GM19467 (cell line): ENCODE measurements around the gene ARPIN.
"Not testable (repeated sequence)": the region's sequence is repeated elsewhere in the genome, so short reads cannot be mapped to it uniquely, and the experiment has no call there.

Source experiments
- ATAC-seq: cut with Tn5 transposase; IDR thresholded peaks from one replicate; pipeline ENCODE4 v1.9.1; 2021; ENCODE audit warnings: mild to moderate bottlenecking, moderate library complexity; ENCODE audit not compliant: unreplicated experiment

ARPIN gene

DNA sequence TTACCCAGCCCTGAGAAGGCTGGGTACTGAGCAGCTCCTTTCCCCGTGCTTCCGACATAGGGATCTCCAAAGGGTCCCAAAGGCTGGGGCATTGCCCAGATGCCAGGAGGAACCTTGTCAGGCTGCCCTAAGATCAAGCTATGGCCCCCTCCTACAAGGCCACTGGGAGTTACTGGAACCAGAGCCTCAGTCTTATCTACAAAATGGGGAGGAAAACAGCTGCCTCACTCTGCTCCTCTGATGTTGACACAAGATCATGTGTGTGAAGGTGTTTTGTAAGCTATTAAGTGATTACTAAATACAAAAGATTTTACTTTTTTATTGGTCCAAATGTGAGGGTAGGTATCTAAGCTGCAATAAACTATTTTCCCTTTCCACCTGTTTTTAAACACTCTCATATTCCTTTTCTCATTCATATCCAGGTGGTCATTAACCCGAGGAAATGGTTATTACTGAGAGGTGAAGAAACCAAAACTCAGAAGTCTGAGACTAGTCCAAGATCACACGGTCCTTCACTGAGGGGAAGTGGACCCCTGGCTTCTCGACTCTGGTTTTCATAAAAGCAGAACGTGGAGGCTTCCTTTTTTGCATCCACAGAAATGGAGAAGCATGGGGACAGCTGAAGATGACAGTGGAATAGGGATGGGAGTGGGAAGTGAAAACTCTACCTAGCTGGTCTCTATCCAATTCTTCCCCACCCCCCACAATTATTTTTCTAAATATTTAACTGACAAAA lies 1.7 kb downstream of the ARPIN start:
- ATAC-seq = no peak

DNA sequence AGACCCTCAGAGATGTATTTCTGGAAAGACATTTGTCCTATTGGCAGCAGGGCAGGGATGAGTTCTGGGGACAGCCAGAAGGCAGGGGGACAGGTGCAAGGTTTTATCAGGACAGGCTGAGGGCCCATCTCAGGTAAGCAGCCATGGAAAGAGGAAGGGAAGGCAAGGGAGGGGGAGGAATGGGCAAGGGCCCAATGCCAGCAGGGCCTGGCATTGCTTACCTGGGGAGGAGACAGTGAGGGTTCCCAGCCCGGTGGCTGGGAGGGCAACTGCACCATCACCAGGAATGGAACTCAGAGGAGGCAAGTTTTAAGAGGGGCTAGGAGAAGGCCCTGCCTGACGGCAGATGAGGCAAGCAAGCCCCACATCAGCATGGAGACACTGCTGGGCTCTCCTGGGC lies 3.1 kb downstream of the ARPIN start:
- no peak for ATAC-seq

DNA sequence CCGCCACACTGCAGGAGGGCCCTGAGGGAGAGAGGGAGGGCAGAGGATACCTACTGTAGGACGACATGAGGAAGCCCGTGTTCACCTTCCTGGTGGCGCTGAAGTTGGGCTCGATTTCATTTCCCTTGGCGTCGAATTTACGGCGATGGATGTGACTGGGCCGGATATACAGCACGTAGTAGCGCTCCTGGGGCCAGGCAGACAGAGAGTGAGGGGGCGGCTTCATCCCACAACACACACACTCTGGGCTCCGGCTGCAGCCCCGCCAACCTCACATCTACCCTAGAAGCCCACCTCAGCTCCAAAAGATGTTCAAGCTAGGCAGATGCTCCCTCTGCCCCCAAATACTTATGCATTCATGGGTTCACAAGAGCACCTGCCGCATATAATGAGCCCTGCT lies 4.5 kb downstream of the ARPIN start:
- no peak for ATAC-seq

DNA sequence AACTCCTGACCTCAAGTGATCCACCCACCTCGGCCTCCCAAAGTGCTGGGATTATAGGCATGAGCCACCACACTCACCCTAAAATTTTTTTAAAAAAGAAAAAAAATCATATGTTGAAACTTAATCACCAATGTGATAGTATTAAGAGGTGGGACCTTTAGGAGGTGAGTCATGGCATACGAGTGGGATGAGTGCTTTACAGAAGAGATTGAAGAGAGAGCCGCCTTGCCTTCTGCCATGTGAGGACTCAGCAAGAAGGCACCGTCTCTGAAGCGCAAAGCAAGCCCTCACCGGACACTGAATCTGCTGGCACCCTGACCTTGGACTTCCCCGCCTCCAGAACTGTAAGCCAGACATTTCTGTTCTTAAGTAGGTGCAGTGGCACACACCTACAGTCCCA lies 5.5 kb downstream of the ARPIN start:
- ATAC-seq = no peak

DNA sequence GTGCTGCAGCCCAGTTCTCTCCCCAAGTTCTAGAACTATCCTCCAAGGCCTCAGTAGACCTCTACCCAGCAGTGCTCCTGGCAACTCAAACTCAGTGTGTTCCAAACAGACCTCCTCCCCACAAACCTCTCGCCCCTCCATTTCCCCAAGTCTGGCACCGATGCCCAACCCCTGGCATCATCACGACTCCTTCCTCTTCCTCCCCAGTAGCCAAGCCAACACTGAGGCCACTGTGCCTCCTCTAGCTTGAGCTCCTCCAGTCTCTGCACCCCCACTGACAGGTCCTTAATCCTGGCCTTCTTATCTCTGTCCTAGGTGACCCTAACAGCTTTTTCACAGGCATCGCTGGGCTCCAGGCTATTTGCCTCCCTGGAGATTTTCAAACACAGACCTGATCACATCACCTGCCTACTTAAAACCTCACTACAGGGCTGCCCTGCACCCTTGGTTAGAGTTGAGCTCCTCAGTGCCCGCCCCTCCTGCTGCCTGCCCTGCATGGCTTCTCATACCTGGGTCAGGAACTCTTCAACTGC lies 6.8 kb downstream of the ARPIN start:
- ATAC-seq = no peak

DNA sequence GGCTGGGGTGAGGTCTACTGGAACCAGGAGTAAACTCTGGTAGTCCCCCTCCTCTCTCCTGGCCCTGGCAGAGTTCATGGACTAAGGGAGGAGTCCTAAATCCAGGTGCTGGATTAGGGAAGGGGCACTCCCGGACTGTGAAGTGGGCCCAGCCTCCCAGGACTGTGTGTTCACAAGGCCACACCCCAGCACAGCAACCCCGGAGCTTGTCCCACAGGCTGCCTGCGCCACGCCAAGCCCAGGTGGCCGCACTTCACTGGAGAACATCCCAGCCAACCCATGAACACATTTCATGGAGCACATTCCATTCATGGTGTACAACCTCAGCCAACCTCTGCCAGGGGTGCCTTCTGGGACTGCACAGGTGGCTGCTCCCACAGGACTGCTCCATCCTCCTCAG lies 8.2 kb downstream of the ARPIN start:
- ATAC-seq = no peak

DNA sequence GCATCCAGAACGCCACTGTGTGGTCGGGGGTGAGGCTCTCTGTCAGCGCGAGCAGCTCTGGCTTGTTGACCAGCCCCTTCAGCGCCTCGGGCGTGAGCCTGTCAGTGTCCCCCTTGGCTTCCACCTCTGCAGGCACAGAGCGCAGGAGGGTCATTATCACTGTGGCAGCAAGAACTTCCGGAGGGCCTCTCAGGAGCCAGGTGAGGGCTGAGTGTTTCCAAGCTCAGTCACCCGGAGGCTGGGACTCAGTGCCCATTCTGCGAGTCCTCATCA lies 9.0 kb downstream of the ARPIN start:
- no peak for ATAC-seq

DNA sequence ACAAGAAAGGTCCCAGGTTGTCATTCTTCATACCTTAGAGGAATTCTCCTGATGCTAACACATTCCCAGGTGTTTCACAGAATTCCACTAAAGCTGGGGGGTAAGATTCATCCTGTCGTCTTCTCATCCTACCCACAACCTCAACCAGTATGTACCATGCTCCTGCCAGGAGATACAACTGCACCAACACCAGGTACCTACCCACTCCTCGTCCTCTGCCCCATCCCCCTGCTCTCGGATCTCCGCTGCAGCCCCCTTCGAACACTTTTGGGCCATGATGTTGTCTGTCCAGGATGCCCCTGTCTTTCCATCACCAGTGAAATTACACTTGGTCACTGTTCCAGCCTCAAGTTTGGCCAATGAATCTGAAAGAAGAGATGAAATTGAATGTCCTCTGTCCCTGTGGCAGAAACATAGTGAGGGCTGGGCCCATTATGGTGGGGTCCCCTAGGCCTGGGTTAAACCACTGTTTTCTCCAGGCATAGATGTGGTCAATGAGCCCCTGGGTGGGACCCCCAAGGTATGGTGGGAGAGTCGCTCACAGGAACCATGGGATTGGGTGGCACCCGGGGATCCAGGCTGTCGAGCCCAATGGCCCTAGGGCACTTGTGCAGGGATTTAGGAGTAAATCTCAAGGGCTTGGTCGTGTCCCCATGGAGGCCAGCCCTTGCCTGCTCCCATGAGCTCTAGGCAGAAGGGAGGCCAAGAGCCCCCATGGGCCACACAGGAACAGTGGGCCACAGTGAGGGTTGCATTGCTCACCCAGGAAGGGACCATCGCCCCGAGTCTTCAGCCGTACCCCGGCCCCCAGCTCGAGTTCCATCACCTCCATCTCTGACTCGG lies 9.5 kb downstream of the ARPIN start:
- ATAC-seq = no peak

DNA sequence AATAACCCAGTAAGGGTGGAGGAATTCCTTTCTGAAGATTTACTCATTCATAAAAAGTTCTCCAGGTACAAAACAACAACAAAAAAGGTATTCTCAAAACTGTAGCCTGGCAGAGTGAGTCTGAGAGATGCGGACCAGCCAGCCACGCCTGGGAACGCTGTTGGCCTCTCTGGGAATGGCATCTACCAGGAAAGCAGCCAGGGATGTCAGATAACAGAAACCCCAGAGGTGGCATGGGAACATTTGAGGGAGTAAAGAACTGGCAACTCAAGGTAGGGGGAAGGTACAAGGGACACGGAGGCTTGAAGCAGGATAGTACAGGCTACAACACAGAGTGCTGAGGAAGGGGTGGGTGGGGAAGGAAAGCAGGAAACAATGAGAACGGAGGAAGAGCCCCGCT lies 11.9 kb downstream of the ARPIN start:
- ATAC-seq = no peak

DNA sequence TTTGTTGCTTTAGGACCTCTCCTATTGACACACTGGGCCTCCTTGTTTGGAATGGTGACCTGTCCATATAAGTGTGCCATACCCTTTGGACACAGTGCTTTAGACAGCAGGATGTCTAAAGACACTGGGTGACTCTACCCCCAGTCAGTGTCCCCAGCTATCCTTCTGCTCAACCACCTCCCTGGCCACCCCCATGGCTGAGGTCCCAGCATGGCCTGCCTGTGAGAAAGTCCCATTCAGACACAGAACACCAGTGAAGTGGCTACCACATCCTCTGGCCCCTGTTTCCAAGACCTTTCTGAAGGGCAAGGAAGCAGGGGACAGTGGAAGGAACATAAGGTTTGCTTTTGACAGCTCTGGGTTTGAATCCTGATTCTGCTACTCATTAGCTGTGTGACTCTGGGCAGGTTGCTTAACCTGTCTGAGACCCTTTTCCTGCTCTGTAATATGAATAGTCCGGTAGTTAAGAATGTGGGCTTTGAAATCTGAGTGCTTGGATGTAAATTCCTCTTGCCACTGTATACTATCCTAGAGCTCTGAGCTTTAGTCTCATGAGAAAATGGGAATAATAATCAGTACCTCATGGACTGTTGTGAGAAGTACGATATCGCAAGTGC lies 12.7 kb downstream of the ARPIN start:
- ATAC-seq = no peak

DNA sequence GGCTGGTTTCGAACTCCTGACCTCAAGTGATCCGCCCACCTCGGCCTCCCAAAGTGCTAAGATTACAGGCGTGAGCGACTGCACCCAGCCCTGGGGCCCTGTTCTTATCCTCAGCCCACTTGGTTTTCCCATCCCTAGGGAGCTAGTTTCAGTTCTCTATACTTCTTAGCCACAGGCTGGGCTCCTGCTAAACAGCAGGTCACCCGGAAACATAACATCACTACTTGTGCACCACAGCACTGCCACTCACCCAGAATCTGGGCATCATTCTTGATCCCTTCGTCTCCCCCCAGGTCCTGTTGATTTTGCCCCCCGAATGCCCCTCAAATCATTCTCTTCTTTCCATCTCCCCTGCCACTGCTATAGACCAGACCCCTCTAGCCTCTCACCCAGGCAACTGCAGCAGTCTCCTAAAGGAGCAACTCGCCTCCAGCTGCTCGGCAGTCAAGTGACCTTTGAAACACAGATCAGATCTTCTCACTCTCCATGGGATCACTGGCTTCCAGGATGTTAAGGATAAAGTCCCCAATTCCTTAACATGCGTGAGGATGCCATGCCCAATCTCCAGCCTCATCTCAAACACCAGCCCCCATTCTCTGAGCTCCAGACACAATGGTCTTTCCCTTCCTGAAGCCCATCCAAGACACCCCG lies 13.3 kb downstream of the ARPIN start:
- ATAC-seq = no peak

DNA sequence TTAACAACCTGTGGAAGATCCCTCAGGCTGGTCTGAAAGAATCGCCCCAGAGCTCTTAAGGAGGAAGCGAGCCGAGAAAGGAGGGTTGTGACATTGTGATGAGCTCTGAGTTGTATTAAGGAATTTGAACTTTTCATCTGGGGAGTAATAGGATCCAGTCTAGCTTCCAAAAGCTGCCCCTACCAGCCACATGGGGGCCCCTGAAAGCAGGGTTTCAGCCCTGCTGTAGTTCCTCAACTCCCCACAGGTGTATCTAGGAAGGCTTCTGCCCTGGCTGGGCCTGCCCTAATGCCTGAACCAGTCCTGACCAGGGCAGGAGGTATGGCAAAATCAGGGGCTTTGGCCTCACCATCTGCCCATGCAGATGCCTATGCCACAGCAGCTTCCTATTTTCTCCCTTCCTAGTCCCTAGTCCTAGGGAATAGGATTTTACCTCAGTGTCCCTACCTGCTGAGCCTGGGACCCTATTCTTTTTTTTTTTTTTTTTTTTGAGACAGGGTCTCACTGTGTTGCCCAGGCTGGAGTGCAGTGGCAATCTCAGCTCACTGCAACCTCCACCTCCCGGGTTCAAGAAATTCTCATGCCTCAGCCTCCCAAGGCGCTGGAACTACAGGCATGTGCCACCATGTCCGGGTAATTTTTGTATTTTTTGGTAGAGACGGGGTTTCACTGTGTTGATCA lies 14.0 kb downstream of the ARPIN start:
- ATAC-seq = no peak

DNA sequence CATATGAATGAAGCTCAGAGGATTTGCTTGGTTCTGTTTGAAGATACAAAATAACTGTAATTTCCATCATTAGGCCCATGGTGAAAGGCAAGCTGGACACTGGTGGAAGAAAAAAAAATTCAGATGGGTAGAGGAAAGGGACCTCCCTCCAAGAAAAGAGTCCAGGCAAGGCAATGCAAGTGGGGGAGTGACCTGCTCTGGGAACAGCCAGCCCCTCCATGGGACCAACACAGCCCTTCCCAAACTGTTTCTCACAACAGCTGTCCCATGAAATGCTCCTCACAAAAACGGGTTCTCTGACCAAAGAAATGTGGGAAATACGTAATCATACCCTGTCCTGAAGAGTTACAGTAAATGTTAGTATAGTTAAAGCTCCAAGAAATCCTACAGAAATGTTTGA lies 14.6 kb downstream of the ARPIN start:
- ATAC-seq = no peak

DNA sequence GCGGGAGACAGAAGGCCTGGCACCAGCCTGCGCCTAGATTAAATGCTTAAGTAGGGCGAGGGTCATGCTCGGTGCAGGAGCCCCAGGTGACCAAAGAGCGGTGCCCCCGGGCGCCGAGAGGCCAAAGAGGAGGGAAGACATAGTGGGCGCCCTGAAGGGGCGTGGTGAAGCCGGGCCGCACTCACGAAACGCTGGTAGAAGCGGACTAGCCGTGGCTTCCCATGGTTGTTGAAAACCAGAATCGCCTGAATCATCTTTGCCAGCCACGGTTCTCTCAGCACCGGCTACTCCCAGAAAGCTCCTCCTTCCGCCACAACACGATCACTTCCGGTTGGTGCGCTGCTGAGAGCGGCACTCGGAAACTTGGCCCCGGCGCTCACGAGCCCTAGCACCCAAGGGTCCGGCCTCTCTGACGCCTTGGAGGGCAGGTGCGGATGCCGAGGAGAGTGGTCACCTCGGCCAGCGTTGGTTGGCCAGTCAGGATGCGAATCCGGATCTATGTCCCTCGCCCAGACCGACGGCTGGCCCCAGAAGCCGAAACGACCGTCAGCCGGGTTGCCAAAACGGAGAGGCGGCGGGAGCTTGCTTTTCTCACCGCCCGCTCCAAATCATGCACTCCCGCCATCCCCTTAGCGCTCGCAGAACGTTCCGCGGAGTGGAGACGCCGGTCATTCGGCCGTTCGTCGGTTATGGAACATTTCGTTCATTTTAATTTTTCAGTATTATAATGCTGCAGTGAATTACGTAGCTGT lies 18.9 kb downstream of the ARPIN start, which contains the start of gene AP3S2:
TSS of gene AP3S2 (minus strand) at position 299 of the 752 bp plus-strand sequence. CDS start at position 254, 45 bp downstream.
- ATAC-seq = peak; percentile 84

DNA sequence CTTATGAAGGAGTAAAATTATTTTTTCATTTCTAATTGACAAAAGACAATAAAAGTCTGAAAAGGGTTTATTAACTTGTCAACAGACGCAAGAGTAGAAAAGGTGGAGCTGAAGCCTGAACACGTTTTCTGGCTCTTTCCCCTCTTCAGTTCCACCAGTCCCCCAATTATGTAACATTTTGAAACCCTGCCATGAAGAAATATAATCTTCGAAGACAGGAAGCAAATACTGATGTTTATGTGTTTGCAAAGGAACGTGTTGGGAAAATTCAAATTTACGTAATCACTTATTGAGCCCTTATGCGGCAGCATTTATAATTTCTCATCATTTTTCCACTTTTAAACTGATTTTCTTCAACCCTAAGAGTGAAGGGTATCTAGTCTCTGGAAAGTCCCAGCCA lies 19.7 kb downstream of the ARPIN start:
- no peak for ATAC-seq

DNA sequence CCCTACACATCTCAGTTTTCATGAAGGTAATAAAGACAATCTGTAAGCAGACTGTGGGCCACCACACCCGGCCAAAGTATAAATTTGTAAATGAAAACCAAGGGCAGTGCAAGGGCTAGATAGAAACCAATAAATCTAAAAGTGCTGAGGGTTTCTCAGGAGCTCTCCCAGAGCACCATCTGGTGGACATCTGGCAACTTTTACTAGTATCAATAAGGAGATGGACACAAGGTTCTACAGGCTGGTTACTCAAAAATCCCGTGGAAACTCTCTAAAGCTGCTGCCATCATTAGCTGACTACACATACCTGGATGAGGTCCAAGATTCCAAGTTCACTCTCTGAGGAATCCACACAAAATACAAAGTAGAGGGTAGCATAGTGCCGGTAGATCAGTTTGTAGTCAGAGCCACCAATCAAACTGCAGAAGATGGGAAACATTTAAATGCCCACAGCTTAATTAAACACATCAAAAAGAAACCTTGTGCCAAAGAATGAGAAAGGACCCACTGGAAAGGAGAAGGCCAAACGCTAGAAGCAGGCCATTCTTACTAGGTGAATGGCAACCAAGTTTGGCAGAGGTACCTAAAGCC lies 24.4 kb downstream of the ARPIN start:
- no peak for ATAC-seq

DNA sequence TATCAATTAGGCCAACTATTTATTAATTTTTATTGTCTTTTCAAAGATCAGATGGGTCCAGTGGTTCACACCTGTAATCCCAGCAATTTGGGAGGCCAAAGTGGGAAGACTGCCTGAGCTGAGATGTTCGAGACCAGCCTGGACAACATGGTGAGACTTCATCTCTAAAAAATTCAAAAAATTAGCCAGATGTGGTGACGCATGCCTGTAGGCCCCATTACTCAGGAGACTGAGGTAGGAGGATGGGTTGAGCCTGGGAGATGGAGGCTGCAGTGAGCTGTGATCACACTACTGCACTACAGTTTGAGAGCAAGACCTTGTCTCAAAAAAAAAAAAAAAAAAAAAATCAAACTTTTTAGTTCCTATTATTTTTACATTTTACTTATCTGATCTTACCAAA lies 27.1 kb downstream of the ARPIN start:
- no peak for ATAC-seq

DNA sequence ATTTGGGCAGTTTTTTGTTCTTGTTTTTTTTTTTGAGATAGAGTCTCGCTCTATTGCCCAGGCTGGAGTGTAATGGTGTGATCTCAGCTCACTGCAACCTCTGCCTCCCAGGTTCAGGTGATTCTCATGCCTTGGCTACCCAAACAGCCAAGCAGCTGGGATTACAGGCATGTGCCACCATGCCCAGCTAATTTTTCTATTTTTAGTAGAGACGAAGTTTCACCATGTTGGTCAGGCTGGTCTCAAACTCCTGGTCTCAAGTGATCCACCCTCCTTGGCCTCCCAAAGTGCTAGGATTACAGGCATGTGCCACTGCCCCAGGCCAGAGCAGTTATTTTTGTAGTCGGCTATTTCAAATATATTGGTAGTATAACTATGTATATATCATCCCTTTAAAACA lies 27.6 kb downstream of the ARPIN start:
- not testable (repeated sequence) for ATAC-seq

DNA sequence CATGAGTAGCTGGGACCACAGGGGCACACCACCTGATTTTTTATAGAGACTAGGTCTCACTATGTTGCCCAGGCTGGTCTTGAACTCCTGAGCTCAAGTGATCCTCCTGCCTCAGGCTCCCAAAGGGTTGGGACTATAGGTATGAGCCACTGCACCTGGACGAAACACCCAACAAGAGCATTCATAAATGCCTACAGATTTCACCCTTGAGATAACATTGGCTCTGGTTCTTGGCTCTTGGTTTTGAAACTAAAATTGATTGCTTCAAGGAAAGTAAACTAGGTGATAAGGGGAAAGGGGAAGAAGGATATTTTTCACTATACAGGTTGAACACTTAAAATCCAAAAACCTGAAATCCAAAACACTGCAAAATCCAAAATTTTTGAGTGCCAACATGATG lies 29.2 kb downstream of the ARPIN start:
- ATAC-seq = no peak

DNA sequence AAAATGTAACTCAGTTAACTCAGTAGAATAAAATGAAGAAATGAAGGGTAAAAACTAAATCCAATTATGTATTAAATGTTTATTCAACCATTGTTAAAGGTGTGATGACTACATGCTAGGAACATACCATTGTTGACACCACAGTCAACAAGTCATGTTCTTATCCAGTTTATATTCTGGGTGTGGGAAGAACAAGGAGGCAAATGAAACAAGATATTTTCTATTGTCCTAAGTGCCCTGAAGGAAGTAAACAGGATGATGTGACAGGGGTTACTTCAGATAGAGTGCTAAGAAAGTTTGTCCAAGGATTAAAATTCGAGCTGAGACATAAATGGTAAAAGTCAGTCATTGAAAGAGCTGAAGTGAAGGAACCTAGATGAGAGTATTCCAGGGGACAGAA lies 32.0 kb downstream of the ARPIN start:
- no peak for ATAC-seq
